Measurements from ENCODE around the gene MSN. TPM values are rescaled to one million over a fixed set of nuclear protein-coding genes. Genes with fewer than 3 reads are reported as not detected.

The MSN gene
- polyA plus RNA-seq, 1 donor from 2014 or later, result 2.3 TPM

- no peaks in the 10 kb centered on the region for H3F3A ChIP-seq (ENCODE audit: insufficient read depth, low read length, poor library complexity, severe bottlenecking)
- H3K9ac ChIP-seq (ENCODE audit: low read length), result no peak overlapping the region
- no peak overlapping the region for H3K27ac ChIP-seq (ENCODE audit: low read length)
- H3K4me3 ChIP-seq (ENCODE audit: low read length), result no peak overlapping the region
- TF ChIP-seq EZH2 (IDR thresholded peaks at IDR 0.05; ENCODE audit: borderline replicate concordance, insufficient read depth, low read length, poor library complexity, severe bottlenecking) (no peak), TAF1 (IDR thresholded peaks at IDR 0.05; ENCODE audit: low read depth) (no peak), MXI1 (conservative IDR thresholded peaks at IDR 0.05; ENCODE audit: poor library complexity, severe bottlenecking) (no peak), SMC3 (conservative IDR thresholded peaks at IDR 0.05; ENCODE audit: poor library complexity) (no peak), CTCF (IDR thresholded peaks at IDR 0.05; ENCODE audit: poor library complexity, severe bottlenecking) (no peak), EP300 (conservative IDR thresholded peaks at IDR 0.05; ENCODE audit: poor library complexity, severe bottlenecking) (no peak), REST (IDR thresholded peaks at IDR 0.05; ENCODE audit: borderline replicate concordance) (no peak), POLR2AphosphoS5 (IDR thresholded peaks at IDR 0.05) (no peak), RAD21 (conservative IDR thresholded peaks at IDR 0.05) (no peak)
- no peaks in the 10 kb centered on the region for H3K79me2 ChIP-seq (replicated peaks; ENCODE audit: insufficient read depth, low read length)
- H4K20me1 ChIP-seq (ENCODE audit: insufficient read depth), result no peaks in the 10 kb centered on the region
- H3K4me2 ChIP-seq (ENCODE audit: low read length), result no peak overlapping the region
- no peaks in the 10 kb centered on the region for H3K9me3 ChIP-seq (ENCODE audit: low read length)
- no peaks in the 10 kb centered on the region for H3K27me3 ChIP-seq (ENCODE audit: insufficient read depth, low read depth, low read length)
- no peaks in the 10 kb centered on the region for H3K36me3 ChIP-seq (ENCODE audit: insufficient read depth, low read length)
- no peaks in the 10 kb centered on the region for H3K9me2 ChIP-seq (ENCODE audit: insufficient read depth, low read length)
- no peak overlapping the region for H2AFZ ChIP-seq (ENCODE audit: low read depth, low read length)
Observed at GRCh38 chrX:65644621-65645289, 22.7 kb upstream of the MSN start.

- Histone ChIP-seq H3K9me3 (ENCODE audit: low read length) (no peaks in the 10 kb centered on the region), H3F3A (ENCODE audit: insufficient read depth, low read length, poor library complexity, severe bottlenecking) (no peaks in the 10 kb centered on the region), H2AFZ (ENCODE audit: low read depth, low read length) (no peak overlapping the region), H4K20me1 (ENCODE audit: insufficient read depth) (no peaks in the 10 kb centered on the region), H3K36me3 (ENCODE audit: insufficient read depth, low read length) (no peaks in the 10 kb centered on the region), H3K4me2 (ENCODE audit: low read length) (no peak overlapping the region), H3K79me2 (replicated peaks; ENCODE audit: insufficient read depth, low read length) (no peaks in the 10 kb centered on the region), H3K27me3 (ENCODE audit: insufficient read depth, low read depth, low read length) (no peaks in the 10 kb centered on the region), H3K9me2 (ENCODE audit: insufficient read depth, low read length) (no peaks in the 10 kb centered on the region), H3K27ac (ENCODE audit: low read length) (no peak overlapping the region), H3K4me3 (ENCODE audit: low read length) (no peak overlapping the region), H3K9ac (ENCODE audit: low read length) (no peak overlapping the region)
- TF ChIP-seq SMC3 (conservative IDR thresholded peaks at IDR 0.05; ENCODE audit: poor library complexity), result no peak
- TF ChIP-seq EP300 (conservative IDR thresholded peaks at IDR 0.05; ENCODE audit: poor library complexity, severe bottlenecking), result no peak
- no peak for TF ChIP-seq REST (IDR thresholded peaks at IDR 0.05; ENCODE audit: borderline replicate concordance)
- no peak for TF ChIP-seq RAD21 (conservative IDR thresholded peaks at IDR 0.05)
- no peak for TF ChIP-seq CTCF (IDR thresholded peaks at IDR 0.05; ENCODE audit: poor library complexity, severe bottlenecking)
- no peak for TF ChIP-seq MXI1 (conservative IDR thresholded peaks at IDR 0.05; ENCODE audit: poor library complexity, severe bottlenecking)
- no peak for TF ChIP-seq TAF1 (IDR thresholded peaks at IDR 0.05; ENCODE audit: low read depth)
- TF ChIP-seq EZH2 (IDR thresholded peaks at IDR 0.05; ENCODE audit: borderline replicate concordance, insufficient read depth, low read length, poor library complexity, severe bottlenecking), result no peak
- no peak for TF ChIP-seq POLR2AphosphoS5 (IDR thresholded peaks at IDR 0.05)
Observed at GRCh38 chrX:65647801-65648200, 19.7 kb upstream of the MSN start.
